ENCODE results near the gene RNF224.
"Not testable (repeated sequence)": the region's sequence is repeated elsewhere in the genome, so short reads cannot be mapped to it uniquely, and the experiment has no call there.

- TF ChIP-seq TAF1 (CRISPR knock-in tag; IDR thresholded peaks at IDR 0.05); GLI4 (CRISPR knock-in tag; IDR thresholded peaks at IDR 0.05; ENCODE audit: borderline replicate concordance); REST (IDR thresholded peaks at IDR 0.05; ENCODE audit: borderline replicate concordance in 1 of 2, low read depth in 1 of 2, low read length in 2 of 2): not testable (repeated sequence)
- TF ChIP-seq, protein P1, sequence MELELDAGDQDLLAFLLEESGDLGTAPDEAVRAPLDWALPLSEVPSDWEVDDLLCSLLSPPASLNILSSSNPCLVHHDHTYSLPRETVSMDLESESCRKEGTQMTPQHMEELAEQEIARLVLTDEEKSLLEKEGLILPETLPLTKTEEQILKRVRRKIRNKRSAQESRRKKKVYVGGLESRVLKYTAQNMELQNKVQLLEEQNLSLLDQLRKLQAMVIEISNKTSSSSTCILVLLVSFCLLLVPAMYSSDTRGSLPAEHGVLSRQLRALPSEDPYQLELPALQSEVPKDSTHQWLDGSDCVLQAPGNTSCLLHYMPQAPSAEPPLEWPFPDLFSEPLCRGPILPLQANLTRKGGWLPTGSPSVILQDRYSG (CRISPR knock-in tag; IDR thresholded peaks at IDR 0.05) = not testable (repeated sequence)
- TF ChIP-seq, protein P2, sequence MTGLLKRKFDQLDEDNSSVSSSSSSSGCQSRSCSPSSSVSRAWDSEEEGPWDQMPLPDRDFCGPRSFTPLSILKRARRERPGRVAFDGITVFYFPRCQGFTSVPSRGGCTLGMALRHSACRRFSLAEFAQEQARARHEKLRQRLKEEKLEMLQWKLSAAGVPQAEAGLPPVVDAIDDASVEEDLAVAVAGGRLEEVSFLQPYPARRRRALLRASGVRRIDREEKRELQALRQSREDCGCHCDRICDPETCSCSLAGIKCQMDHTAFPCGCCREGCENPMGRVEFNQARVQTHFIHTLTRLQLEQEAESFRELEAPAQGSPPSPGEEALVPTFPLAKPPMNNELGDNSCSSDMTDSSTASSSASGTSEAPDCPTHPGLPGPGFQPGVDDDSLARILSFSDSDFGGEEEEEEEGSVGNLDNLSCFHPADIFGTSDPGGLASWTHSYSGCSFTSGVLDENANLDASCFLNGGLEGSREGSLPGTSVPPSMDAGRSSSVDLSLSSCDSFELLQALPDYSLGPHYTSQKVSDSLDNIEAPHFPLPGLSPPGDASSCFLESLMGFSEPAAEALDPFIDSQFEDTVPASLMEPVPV (CRISPR knock-in tag; IDR thresholded peaks at IDR 0.05) = not testable (repeated sequence)
Observed at GRCh38 chr9:137262173-137262908, 35.0 kb downstream of the RNF224 start.
